NCI-H510A (cell line): ENCODE data around the gene UBE2G2.
A peak's percentile ranks its signal among the peaks of the same experiment; 100 is the strongest.

Experiments
- DNase-seq: peaks from one replicate; lab custom pipeline; 2025; lab: John Stamatoyannopoulos, UW

The UBE2G2 gene

GRCh38 chr21:44785620-44786335, 15.8 kb downstream of the UBE2G2 start:
- no peak for DNase-seq

GRCh38 chr21:44784810-44785209, 16.8 kb downstream of the UBE2G2 start:
- no peak for DNase-seq

GRCh38 chr21:44783020-44783696, 18.5 kb downstream of the UBE2G2 start:
- DNase-seq = no peak

- DNase-seq = no peak
Observed at GRCh38 chr21:44780767-44781459, 20.7 kb downstream of the UBE2G2 start.

GRCh38 chr21:44780137-44780502, 21.5 kb downstream of the UBE2G2 start:
- no peak for DNase-seq

- no peak for DNase-seq
Observed at GRCh38 chr21:44779417-44780136, 22.0 kb downstream of the UBE2G2 start.

- no peak for DNase-seq
Observed at GRCh38 chr21:44778983-44779382, 22.6 kb downstream of the UBE2G2 start.

GRCh38 chr21:44778499-44778911, 23.1 kb downstream of the UBE2G2 start:
- DNase-seq = no peak

- DNase-seq = no peak
Observed at GRCh38 chr21:44778094-44778493, 23.5 kb downstream of the UBE2G2 start.

- no peak for DNase-seq
Observed at GRCh38 chr21:44774972-44775371, 26.6 kb downstream of the UBE2G2 start.

GRCh38 chr21:44773291-44773932, 28.2 kb downstream of the UBE2G2 start:
- peak; percentile 73 for DNase-seq

- no peak for DNase-seq
Observed at GRCh38 chr21:44771896-44772525, 29.6 kb downstream of the UBE2G2 start.

GRCh38 chr21:44767834-44768831, 33.5 kb downstream of the UBE2G2 start:
- no peak for DNase-seq

GRCh38 chr21:44766818-44767354, 34.7 kb downstream of the UBE2G2 start:
- no peak for DNase-seq

GRCh38 chr21:44766014-44766817, 35.4 kb downstream of the UBE2G2 start:
- DNase-seq = no peak

GRCh38 chr21:44765231-44766013, 36.2 kb downstream of the UBE2G2 start:
- no peak for DNase-seq

GRCh38 chr21:44764319-44765230, 37.0 kb downstream of the UBE2G2 start:
- no peak for DNase-seq
